GM21423 (cell line): ENCODE data around the gene FSHR.

Experiments
- ATAC-seq: cut with Tn5 transposase; IDR thresholded peaks from one replicate; pipeline ENCODE4 v1.9.1; 2021; ENCODE audit warnings: mild to moderate bottlenecking, moderate library complexity; ENCODE audit not compliant: unreplicated experiment

FSHR gene

GRCh38 chr2:48968011-48968410 lies 186.3 kb downstream of the FSHR start:
- no peak for ATAC-seq

GRCh38 chr2:48965204-48965603 lies 189.1 kb downstream of the FSHR start:
- no peak for ATAC-seq

DNA sequence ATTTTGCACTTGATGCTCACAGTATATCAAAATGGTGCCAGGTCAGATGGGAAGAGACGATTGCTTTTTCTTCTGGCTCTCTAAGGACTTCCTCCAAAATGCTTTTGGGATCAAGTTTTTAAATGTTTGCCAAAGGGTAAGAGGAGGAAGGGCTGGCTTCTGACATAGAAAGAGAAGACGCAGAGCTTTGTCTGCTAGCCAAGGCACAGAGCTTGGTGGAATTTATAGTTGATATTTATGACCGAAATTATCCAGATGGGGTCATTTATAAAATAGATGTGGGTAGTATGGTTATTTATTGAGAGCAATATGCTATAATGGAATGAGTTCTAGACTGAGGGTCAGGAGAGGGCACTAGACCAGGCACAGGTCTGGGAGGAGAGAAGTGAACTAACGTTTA lies 193.3 kb downstream of the FSHR start:
- no peak for ATAC-seq

DNA sequence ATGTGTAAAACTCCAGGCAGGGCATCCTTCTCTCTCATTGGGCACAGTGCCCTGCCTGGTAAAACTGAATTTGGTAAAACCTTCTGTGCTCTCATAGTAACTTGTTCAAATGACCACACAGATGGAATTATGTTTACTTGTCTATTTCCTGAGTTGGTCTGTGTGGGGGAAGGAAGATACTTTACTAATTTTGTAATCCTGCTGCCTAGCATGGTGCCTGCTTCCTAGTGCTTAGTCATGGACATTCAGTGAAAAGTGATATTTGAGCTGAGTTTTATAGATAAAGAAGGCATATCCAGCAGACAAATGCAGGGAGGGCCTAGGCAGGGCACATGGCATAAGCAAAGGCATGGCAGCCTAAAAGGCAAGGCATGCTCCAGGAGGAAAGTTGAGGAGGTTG lies 199.4 kb downstream of the FSHR start:
- ATAC-seq, result no peak

DNA sequence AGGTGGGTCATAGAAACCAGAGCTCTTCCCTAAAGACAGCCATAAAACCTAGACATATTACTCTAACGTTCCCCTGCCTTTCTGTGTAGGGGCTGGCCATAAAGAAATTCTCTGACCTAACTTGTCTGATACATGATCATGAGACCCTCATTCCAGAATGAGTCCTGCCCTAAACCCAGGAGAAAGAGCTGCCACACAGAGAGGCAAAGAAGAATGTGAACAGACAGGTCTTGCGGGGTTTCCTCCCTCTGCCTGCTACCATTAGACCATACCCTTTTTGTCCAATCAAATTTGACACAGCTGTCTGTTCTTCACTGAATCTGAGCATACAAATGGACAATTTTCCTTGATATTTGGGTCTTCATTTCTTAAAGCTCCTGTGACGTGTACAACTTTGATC lies 200.0 kb downstream of the FSHR start:
- ATAC-seq, result no peak

GRCh38 chr2:48952614-48953013 lies 201.7 kb downstream of the FSHR start:
- ATAC-seq, result no peak

- ATAC-seq, result no peak
Observed at GRCh38 chr2:48952143-48952542, 202.2 kb downstream of the FSHR start.

- ATAC-seq, result no peak
Observed at GRCh38 chr2:48948400-48949125, 205.8 kb downstream of the FSHR start.

- peak; percentile 98 for ATAC-seq
Observed at GRCh38 chr2:48946449-48947048, 207.8 kb downstream of the FSHR start.

GRCh38 chr2:48944956-48945355 lies 209.4 kb downstream of the FSHR start:
- ATAC-seq, result no peak

DNA sequence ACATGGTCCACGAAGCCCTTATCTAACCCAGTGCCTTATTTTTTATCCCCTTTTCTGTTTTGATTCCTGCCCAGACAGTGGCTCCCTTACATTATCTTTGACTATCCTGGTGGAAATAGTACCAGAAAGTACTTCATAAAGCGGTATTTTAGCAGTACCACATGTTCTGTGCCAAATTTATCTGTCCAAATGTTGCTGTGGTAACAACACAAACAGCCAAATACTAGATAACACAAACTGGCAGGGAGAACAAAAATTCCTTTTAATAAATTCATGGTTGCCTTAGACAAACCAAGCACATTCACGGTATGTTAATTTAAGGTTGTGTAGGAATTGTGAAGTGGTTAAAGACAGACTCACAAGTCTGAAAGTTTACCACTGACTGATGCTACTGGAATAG lies 210.9 kb downstream of the FSHR start:
- no peak for ATAC-seq

DNA sequence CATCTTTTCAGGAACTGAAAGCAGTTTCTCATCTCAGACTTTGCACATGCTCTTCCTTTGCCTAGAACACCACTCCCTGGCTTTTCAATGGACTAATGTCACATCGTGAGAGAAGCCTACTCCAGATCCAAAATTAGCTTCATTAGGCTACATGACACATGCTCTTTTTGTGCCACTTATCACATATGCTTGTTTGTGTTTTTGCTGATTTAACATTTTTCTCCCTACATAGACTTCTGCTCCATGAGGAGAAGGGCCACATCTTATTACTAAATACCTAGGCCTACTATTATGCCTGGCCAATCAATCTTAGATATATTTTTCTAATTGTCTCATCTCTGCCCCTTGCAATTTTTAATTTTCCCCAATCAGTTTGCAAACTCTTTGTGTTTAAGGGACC lies 212.4 kb downstream of the FSHR start:
- no peak for ATAC-seq

GRCh38 chr2:48941456-48941855 lies 212.9 kb downstream of the FSHR start:
- no peak for ATAC-seq

GRCh38 chr2:48940606-48941005 lies 213.7 kb downstream of the FSHR start:
- ATAC-seq, result no peak

DNA sequence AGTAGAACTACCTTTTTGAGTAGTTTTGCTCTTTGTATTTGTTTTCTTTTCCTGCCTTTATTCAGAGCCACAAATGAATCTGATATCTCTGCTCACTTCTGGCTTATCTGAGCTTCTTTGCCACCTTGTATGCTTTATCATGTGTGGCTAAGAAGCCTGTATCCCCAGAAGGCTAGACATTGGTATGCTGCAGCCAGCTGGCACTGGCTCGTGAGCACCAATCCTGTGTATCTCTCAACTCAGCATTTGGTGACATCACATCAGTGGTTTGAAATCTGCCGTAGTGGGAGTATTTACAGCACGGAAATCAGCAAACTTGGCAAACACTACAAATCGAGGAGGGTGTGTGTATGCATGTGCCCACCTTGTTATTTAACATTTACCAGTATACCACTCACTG lies 215.1 kb downstream of the FSHR start:
- no peak for ATAC-seq

DNA sequence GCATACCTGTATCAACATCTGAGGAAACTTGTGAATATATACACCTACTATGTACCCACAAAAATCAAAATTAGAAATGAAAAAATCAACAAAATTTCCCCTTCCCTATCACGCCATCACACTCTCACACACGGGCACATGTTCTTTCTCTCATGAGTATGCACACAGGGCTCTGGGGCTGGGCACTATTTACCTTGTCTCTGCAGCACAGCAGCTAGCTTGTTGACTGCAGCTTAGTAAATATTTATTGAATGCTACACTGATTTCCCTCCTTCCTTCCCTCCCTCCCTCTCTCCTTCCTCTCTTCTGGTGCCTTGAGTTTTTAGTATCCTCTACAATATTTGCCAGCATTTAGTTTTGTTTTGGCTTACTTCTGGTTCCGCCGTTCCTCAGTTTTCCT lies 216.1 kb downstream of the FSHR start:
- no peak for ATAC-seq

DNA sequence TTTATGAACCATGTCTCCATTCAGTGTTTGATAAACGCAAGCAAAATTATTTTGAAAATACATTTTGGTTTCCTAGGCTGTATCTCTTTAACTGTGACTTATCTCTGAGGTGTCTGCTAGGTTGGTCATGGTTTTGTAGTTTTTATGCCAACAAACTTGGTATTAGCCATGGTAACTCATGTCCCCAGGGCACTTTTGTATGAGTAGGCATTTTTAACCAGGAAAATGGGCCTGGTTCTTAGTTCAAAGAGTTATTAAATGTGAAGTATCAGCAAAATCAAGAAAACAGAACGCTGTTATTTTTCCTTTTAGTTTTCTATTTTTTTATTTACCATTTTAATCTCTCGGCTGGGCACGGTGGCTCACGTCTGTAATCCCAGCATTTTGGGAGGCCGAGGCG lies 219.5 kb downstream of the FSHR start:
- ATAC-seq, result no peak

- ATAC-seq, result no peak
Observed at GRCh38 chr2:48933828-48934497, 220.4 kb downstream of the FSHR start.

DNA sequence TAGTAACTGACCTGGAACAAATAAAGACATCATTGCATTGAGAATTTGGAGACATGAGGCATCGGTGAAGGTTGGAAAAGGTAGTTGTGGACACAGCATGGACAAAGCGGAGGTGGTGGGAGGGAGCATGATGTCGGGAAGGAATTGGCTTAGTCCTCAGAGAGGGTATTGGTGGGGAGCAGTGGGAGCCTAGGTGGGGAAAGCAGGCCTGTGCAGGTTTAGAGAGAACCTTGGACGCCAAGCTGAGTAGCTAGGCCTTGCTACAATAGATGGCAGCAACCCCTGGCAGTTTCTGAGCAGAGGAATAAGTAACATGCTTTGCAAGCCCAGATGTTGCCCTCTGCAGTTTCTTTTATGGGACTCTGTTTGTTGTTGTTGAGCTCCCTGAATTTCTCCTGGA lies 221.6 kb downstream of the FSHR start:
- no peak for ATAC-seq

- ATAC-seq, result no peak
Observed at GRCh38 chr2:48929571-48930301, 224.6 kb downstream of the FSHR start.

GRCh38 chr2:48927355-48927754 lies 227.0 kb downstream of the FSHR start:
- no peak for ATAC-seq

DNA sequence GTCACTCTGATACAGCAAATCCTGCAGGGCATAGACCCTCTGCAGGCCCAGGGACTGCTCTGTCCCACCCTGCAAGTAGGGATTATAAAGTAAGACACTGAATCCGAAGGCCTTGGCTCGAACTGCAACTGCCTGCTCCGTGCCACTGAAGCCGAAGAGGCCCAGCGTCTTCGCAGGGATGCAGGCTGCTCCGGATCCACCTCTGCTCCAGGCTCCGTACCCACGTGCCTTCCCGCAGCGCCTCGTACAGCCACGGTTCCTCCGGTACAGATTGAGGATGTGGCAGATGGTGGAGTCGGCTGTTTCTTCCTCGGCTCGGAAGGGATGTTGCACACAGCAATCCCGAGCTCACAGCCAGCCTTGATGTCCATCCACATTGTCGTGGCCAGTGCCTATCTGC lies 238.4 kb downstream of the FSHR start:
- ATAC-seq, result no peak
